Epithelial cell of esophagus (primary cell): ENCODE data around the gene AP2A2.

Experiments used
- DNase-seq: peaks from one replicate; pipeline ENCODE4 v3.0.0; 2010; ENCODE audit warnings: low read depth
- H3K4me3 ChIP-seq: 2 replicates; pipeline ENCODE4 v1.5.1; 2011; ENCODE audit warnings: mild to moderate bottlenecking, low read length, control low read depth
- CTCF ChIP-seq: IDR thresholded peaks from 2 replicates; pipeline ENCODE4 v1.5.1; 2011; ENCODE audit warnings: low read depth, mild to moderate bottlenecking, low read length, control low read depth, inconsistent platforms; ENCODE audit not compliant: insufficient read depth; ENCODE audit errors: missing control alignments

Gene AP2A2

GRCh38 chr11:1049431-1049891 is 123.8 kb downstream of the AP2A2 start:
- H3K4me3 ChIP-seq = no peak overlapping the region
- TF ChIP-seq CTCF = no peak
- DNase-seq = peak; percentile 34

- TF ChIP-seq CTCF = no peak
- no peak overlapping the region for H3K4me3 ChIP-seq
- DNase-seq = no peak
Measured at GRCh38 chr11:1049911-1050580, 124.4 kb downstream of the AP2A2 start.

- no peak overlapping the region for H3K4me3 ChIP-seq
- DNase-seq = peak; percentile 88
- TF ChIP-seq CTCF = peak; percentile 96
Measured at GRCh38 chr11:1050581-1051355, 125.1 kb downstream of the AP2A2 start.

- no peak for DNase-seq
- no peak overlapping the region for H3K4me3 ChIP-seq
- no peak for TF ChIP-seq CTCF
Measured at GRCh38 chr11:1051356-1052132, 125.9 kb downstream of the AP2A2 start.

GRCh38 chr11:1052133-1053011 is 126.7 kb downstream of the AP2A2 start:
- no peak overlapping the region for H3K4me3 ChIP-seq

More at GRCh38 chr11:1052133-1053011, 126.7 kb downstream of the AP2A2 start:
- TF ChIP-seq CTCF = no peak
- no peak for DNase-seq
